Activated T-cell treated with anti-CD3 and anti-CD28 coated beads, Interleukin-2, amount 50 U/mL, for 72 hours (primary cell): ENCODE measurements around the gene NPAS1. TPM values are rescaled to one million over a fixed set of nuclear protein-coding genes. Genes with fewer than 3 reads are reported as not detected.

ENCODE experiments used
- ATAC-seq, 2 donors: fragments of 150-1000 bp; cut with Tn5 transposase; replicated peaks in 1 of 2; 2 replicates each; pipeline ENCODE4 v1.10.0; 2021; ENCODE audit warnings: moderate library complexity in 2 of 2, mild to moderate bottlenecking in 1 of 2
- DNase-seq, 2 donors: peaks; one replicate each; pipeline ENCODE4 v3.0.0; 2021 to 2022; ENCODE audit warnings: mixed read lengths in 1 of 2
- H3K27ac Mint-ChIP-seq: one replicate; pipeline ENCODE4 v1.8.0; 2022; ENCODE audit warnings: mild to moderate bottlenecking, moderate library complexity, mixed read lengths
- H3K27me3 Mint-ChIP-seq: one replicate; pipeline ENCODE4 v1.8.0; 2022; ENCODE audit warnings: low read depth, mixed read lengths
- H3K36me3 Mint-ChIP-seq, 2 donors: one replicate each; pipeline ENCODE4 v1.8.0; 2022; ENCODE audit warnings: mixed read lengths in 2 of 2, mild to moderate bottlenecking in 1 of 2; ENCODE audit not compliant: insufficient read depth in 2 of 2
- H3K4me1 Mint-ChIP-seq: one replicate; pipeline ENCODE4 v1.8.0; 2022; ENCODE audit warnings: low read depth, mixed read lengths
- H3K4me3 Mint-ChIP-seq, 2 donors: one replicate each; pipeline ENCODE4 v1.8.0; 2022; ENCODE audit warnings: mild to moderate bottlenecking in 2 of 2, mixed read lengths in 2 of 2, moderate library complexity in 2 of 2
- H3K9me3 Mint-ChIP-seq, 2 donors: one replicate each; pipeline ENCODE4 v1.8.0; 2022; ENCODE audit warnings: mixed read lengths in 2 of 2
- total RNA-seq, 2 donors: library from RNA; stranded (reverse); gene quantifications; one replicate each; pipeline ENCODE4 v1.2.3, GENCODE V29; 2022

The NPAS1 gene
- total RNA-seq, 2 donors from 2014 or later: 0.55 to 1.1 TPM

GRCh38 chr19:47032171-47032811, 12.7 kb downstream of the NPAS1 start:
- ATAC-seq: no peak
- Mint-ChIP-seq H3K36me3 (no peaks in the 10 kb centered on the region), H3K4me1 (peaks cover 37% of the 10 kb centered on the region), H3K27ac (no peak overlapping the region), H3K4me3 (no peak overlapping the region), H3K27me3 (peaks cover 28% of the 10 kb centered on the region), H3K9me3 (no peaks in the 10 kb centered on the region)
- peak; percentile 66 to 67 for DNase-seq

DNA sequence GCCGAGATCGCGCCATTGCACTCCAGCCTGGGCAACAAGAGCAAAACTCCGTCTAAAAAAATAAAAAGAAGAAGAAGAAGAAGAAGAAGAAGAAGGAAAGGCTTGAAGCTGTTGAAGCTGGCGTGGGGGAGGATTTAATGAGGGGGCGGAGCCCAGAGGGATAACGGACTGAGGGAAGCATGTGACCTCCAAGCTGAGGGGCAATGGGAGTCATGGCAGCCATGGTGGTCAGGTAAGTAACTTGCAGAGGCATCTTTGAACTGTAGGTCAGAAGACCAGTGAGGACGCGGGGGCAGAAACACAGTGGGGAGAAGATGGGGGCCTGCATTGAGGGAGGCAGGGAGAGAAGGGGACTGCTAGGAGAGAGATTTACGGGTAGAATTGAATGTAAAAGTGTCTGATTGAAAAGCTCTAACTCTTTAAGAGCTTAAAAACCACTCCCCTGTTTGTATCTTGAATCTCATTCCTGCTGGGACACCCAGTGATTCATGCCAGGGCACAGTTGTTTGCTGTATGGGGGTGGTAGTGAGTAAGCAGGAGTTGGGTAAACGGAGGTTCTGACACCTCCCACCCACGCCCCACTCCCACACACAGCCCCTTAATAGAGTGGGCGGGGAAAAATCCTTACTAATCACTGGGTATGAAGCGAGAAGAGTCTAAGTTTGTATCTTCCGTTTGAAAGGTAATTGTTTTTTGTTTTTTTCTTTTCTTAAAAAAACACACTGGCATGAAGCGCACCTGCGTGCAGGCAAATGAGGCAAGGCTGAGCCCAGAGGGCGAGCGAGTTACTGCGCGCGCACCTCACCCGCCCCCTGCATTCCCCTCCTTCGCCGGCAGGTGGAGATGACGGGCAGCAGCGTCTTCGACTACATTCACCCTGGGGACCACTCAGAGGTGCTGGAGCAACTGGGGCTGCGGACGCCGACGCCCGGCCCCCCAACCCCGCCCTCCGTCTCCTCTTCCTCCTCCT, 15.8 kb downstream of the NPAS1 start:
- Mint-ChIP-seq H3K27ac (peak overlapping the region; percentile 85), H3K27me3 (peaks cover 8% of the 10 kb centered on the region), H3K4me3 (peak overlapping the region; percentile 88 to 93), H3K4me1 (peaks cover 37% of the 10 kb centered on the region), H3K36me3 (no peaks in the 10 kb centered on the region), H3K9me3 (no peaks in the 10 kb centered on the region)
- DNase-seq: peak; percentile 94 to 99
- ATAC-seq: peak; percentile 91 to 92

- H3K36me3 Mint-ChIP-seq: no peaks in the 10 kb centered on the region
- DNase-seq: no peak
- H3K9me3 Mint-ChIP-seq: no peaks in the 10 kb centered on the region
- peak in 1 of 2 donors; percentile 55 for ATAC-seq
- peaks cover 37% of the 10 kb centered on the region for H3K4me1 Mint-ChIP-seq
- peak overlapping the region; percentile 85 for H3K27ac Mint-ChIP-seq
- peak overlapping the region; percentile 88 to 93 for H3K4me3 Mint-ChIP-seq
- peaks cover under 1% of the 10 kb centered on the region for H3K27me3 Mint-ChIP-seq
Observed at GRCh38 chr19:47036097-47036651, 16.5 kb downstream of the NPAS1 start.

- Mint-ChIP-seq H3K4me1 (peaks cover 27% of the 10 kb centered on the region), H3K27me3 (no peaks in the 10 kb centered on the region), H3K4me3 (no peak overlapping the region), H3K9me3 (no peaks in the 10 kb centered on the region), H3K36me3 (no peaks in the 10 kb centered on the region), H3K27ac (no peak overlapping the region)
- DNase-seq (no peak), ATAC-seq (no peak)
Observed at GRCh38 chr19:47037766-47038165, 18.1 kb downstream of the NPAS1 start.

DNA sequence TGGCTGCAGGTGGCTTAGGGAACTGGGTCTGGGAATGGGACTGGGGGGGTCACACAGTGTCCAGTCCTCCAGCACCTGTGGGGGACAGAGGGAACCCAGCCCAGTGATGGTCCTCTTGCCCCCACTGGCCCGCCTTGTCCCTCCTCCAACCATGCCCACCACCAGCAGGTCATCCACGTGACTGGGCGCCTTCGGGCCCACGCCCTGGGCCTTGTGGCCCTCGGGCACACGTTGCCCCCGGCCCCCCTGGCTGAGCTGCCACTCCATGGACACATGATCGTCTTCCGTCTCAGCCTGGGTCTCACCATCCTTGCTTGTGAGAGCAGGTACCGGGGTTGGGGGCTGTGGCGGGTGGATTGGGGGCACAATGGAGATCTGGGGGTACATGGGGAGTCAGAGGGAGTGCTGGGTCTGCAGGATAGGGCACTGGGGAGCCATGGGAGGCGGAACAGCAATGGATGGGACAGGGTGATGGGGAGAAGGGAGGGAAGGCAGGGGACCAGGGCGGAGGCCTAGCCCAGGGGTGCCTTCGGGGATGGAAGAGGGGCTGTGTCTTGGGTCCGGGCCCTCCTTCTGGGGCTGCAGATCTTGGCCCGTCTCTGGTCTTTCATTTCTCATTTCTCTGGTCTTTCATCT, 19.7 kb downstream of the NPAS1 start:
- Mint-ChIP-seq H3K36me3 (no peaks in the 10 kb centered on the region), H3K27ac (no peak overlapping the region), H3K4me3 (no peak overlapping the region), H3K4me1 (peaks cover 24% of the 10 kb centered on the region), H3K9me3 (no peaks in the 10 kb centered on the region), H3K27me3 (no peaks in the 10 kb centered on the region)
- ATAC-seq: no peak
- DNase-seq: no peak

DNA sequence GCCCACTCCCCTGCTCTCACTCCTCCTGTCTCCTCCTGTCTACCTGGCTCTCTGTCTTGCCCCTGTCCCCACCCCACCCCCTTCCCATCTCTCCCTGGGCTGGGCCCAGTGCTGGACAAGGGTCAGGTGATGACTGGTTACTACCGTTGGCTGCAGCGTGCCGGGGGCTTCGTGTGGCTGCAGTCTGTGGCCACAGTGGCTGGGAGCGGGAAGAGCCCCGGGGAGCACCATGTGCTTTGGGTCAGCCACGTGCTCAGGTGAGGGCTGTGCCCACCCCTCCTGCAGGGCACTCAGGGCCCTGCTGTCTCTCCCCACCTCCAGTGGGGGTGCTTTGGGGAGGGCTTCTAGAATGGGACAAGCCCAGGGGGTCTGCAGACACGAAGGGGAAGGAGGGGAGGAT, 21.2 kb downstream of the NPAS1 start:
- no peaks in the 10 kb centered on the region for H3K36me3 Mint-ChIP-seq
- ATAC-seq: no peak
- no peaks in the 10 kb centered on the region for H3K27me3 Mint-ChIP-seq
- H3K9me3 Mint-ChIP-seq: no peaks in the 10 kb centered on the region
- no peak overlapping the region for H3K27ac Mint-ChIP-seq
- no peak overlapping the region for H3K4me3 Mint-ChIP-seq
- peaks cover 8% of the 10 kb centered on the region for H3K4me1 Mint-ChIP-seq
- DNase-seq: no peak

DNA sequence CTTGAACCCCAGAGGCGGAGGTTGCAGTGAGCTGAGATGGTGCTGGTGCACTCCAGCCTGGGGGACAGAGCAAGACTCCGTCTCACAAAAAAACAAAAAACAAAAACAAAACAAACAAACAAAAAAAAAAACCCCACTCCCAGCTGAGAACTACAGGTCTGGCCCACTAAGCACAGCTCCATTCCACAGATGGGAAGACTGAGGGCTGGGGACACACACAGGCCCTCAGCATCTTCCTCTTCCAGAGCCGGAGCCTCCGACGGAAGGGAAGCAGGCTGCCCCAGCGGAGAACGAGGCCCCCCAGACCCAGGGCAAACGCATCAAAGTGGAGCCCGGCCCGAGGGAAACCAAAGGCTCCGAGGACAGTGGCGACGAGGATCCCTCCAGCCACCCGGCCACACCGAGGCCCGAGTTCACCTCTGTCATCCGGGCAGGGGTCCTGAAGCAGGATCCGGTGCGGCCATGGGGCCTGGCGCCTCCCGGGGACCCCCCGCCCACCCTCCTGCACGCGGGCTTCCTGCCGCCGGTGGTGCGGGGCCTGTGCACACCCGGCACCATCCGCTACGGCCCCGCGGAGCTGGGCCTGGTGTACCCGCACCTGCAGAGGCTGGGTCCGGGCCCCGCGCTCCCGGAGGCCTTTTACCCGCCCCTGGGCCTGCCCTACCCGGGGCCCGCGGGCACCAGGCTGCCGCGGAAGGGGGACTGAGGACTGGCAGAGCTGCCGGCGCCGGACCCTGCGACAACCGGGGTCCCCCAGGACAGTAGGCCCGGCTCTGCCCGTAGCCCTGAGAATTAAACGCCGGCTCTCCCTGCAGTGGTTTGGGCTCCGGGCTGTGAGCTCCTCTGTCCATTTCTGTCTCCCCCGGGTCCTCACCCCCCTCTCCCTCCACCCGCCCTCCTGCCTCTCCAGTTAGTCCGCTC, 25.6 kb downstream of the NPAS1 start:
- Mint-ChIP-seq H3K27ac (no peak overlapping the region), H3K36me3 (no peaks in the 10 kb centered on the region), H3K27me3 (no peaks in the 10 kb centered on the region), H3K4me3 (no peak overlapping the region), H3K4me1 (peaks cover 23% of the 10 kb centered on the region), H3K9me3 (no peaks in the 10 kb centered on the region)
- no peak for ATAC-seq
- DNase-seq: no peak

GRCh38 chr19:47045867-47046470, 26.3 kb downstream of the NPAS1 start:
- ATAC-seq (no peak), DNase-seq (no peak)
- no peaks in the 10 kb centered on the region for H3K9me3 Mint-ChIP-seq
- H3K27me3 Mint-ChIP-seq: no peaks in the 10 kb centered on the region
- no peak overlapping the region for H3K4me3 Mint-ChIP-seq
- H3K27ac Mint-ChIP-seq: no peak overlapping the region
- peaks cover 23% of the 10 kb centered on the region for H3K4me1 Mint-ChIP-seq
- H3K36me3 Mint-ChIP-seq: no peaks in the 10 kb centered on the region

DNA sequence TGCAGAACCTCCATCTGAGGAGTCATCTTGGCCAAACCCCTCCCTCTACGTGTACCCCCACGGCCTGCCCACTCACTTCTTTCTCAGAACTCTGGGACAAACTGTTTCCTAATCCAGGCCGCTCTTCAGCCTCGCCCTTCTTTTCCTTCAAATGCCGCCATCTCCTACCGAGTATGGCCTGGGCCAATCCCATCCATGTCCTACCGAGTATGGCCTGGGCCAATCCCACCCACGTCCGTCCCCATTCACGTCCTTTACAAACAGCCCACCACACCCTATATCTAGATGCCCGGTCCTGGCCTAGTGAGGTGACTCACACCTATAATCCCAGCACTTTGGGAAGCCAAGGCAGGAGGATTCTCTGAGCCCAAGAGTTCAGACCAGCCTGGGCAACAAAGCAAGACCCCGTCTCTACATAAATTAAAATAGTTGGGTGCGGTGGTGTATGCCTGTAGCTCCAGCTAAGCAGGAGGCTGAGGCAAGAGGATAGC, 27.7 kb downstream of the NPAS1 start:
- H3K4me1 Mint-ChIP-seq: peaks cover 23% of the 10 kb centered on the region
- DNase-seq: no peak
- no peaks in the 10 kb centered on the region for H3K27me3 Mint-ChIP-seq
- H3K9me3 Mint-ChIP-seq: no peaks in the 10 kb centered on the region
- ATAC-seq: no peak
- H3K36me3 Mint-ChIP-seq: no peaks in the 10 kb centered on the region
- H3K27ac Mint-ChIP-seq: no peak overlapping the region
- peak overlapping the region; percentile 87 to 99 for H3K4me3 Mint-ChIP-seq

DNA sequence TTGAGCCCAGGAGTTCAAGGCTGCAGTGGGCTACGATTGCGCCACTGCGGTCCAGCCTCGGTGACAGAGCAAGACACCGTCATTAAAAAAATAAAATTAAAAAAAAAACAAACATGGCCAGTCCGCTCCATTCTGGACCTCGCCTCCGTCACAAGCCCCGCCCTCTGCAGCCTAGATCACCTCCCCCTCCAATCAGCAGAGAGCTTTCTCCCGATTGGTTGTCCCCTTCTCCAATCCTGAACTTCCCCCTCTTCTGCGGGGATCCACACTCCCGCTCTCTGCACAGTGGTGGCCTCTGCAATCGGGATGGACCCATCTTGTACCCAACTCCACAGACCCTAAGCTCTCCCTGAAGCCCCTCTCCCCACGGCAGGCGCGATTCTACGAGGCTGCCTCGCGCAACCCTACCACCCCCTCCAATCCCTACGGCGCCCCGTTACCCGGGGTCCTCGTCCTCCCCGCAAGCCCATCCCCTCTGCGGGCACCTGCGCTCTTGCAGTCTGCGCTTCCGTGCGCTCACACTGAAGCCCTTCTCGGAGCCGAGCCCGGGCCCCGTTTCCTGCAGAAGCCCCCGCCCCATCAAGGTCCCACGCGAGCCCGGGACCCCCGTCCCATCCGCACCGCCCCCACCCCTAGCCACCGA, 28.2 kb downstream of the NPAS1 start:
- DNase-seq (peak; percentile 85 to 86), ATAC-seq (peak; percentile 69 to 72)
- Mint-ChIP-seq H3K4me1 (peaks cover 23% of the 10 kb centered on the region), H3K27me3 (no peaks in the 10 kb centered on the region), H3K4me3 (peak overlapping the region; percentile 87 to 99), H3K36me3 (no peaks in the 10 kb centered on the region), H3K27ac (peak overlapping the region; percentile 45), H3K9me3 (no peaks in the 10 kb centered on the region)

- Mint-ChIP-seq H3K4me3 (peak overlapping the region; percentile 87 to 99), H3K4me1 (peaks cover 23% of the 10 kb centered on the region), H3K27me3 (no peaks in the 10 kb centered on the region), H3K36me3 (no peaks in the 10 kb centered on the region), H3K27ac (peak overlapping the region; percentile 72), H3K9me3 (no peaks in the 10 kb centered on the region)
- ATAC-seq: no peak
- no peak for DNase-seq
Observed at GRCh38 chr19:47049307-47049700, 29.7 kb downstream of the NPAS1 start.
